Glutamatergic neuron (in vitro differentiated cells): ENCODE measurements around the gene DOP1A. TPM values are rescaled to one million over a fixed set of nuclear protein-coding genes. Genes with fewer than 3 reads are reported as not detected.

Experiments
- total RNA-seq: library from RNA; stranded (reverse); fragmentation: NEBNext Ultra II Directional; extraction: Animal tissue kit (Norgen Biotek cat#: 25700); gene quantifications from one replicate; pipeline ENCODE4 v1.2.1, GENCODE V29; 2021; ENCODE audit not compliant: unreplicated experiment

Gene DOP1A
- total RNA-seq, 1 donor from 2014 or later: 40.8 TPM

Other genes starting within 250 kb of the DOP1A start
- gene UBE3D, start 1.8 kb upstream of the DOP1A start, total RNA-seq: 12.3 TPM
- gene PGM3, start 125.6 kb downstream of the DOP1A start, total RNA-seq: 77.1 TPM
- 7.6 TPM for gene RWDD2A, start 125.7 kb downstream of the DOP1A start, total RNA-seq